GM21447 (cell line): ENCODE results near the gene ARMC8.

ENCODE experiments used
- ATAC-seq: cut with Tn5 transposase; IDR thresholded peaks from one replicate; pipeline ENCODE4 v1.9.1; 2021; ENCODE audit not compliant: unreplicated experiment

ARMC8 gene

DNA sequence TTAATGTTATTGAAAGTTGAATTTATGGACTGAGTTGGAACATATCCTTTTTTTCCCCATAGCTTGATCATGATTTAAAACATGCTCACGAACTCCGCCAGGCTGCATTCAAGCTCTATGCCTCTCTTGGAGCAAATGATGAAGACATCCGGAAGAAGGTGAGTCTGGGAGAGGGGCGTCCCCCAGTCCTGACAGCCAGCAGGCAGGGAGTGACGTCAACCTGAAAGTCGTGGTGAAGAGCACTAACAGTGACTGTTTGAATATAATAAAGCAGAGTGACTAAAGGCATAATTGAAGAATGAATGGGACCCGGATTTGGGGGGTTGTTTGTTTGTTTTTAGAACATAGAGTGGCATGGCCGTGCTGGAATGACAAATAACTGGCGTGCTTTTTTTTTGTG is 57.9 kb downstream of the ARMC8 start:
- no peak for ATAC-seq

GRCh38 chr3:138249636-138250035 is 62.5 kb downstream of the ARMC8 start:
- ATAC-seq, result no peak

DNA sequence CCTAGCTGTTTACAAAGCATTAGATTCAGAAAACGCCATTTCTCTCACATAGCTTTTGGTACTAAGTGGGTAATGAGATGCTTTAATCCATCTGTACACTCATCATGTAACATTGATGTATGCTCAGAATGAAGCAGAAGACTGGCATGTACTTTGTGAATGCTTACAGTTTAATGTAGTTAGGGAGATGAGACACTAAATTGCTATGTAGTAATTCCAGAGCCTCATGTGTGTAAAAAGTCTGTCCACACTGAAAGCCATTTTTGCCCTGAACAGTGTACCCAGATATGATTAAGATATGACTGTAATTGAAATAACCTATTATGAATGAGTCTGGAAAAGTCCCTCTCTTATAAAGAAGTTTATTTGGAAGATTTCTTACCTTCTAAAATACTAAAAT is 66.5 kb downstream of the ARMC8 start:
- ATAC-seq, result no peak

DNA sequence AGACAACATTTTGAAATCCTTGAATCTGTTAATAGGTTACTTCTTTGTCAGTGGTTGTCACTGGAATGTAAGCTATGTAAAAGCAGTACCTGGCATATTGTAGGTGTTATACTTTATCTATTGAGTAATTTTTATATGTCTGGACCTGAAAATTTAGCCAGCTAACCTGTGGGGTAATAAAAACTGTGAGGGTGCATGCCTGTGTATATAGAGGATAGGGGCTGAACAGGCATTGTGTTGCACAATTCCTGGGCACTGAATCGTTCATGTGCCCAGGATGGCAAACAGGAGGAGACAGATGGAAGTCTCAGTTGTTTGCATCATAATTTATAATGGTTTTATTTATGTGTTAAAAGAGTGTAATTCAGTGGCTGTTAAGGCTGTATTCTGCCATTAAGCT is 67.1 kb downstream of the ARMC8 start:
- ATAC-seq, result no peak

GRCh38 chr3:138256022-138256421 is 68.9 kb downstream of the ARMC8 start:
- no peak for ATAC-seq

- no peak for ATAC-seq
These were observed 70.9 kb downstream of the ARMC8 start for GRCh38 chr3:138257986-138258385.

DNA sequence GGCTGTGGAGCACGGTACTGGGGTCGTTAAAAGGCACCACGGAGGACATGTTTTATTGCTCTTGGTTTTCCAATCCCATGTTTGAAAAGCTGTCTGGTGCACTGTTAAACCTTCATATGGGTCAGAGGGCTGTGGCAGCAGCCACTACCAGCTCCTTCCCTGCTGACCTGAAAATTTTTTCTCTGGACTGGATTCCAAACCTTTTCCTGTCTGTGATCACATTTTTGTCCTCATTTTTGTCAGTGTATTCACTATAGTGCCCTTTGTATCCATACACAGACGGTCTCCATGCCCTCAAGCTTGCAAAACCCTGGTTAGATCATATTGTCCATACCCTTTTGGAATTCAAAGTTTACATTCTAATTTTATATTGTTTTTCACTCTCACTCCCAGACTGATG is 72.0 kb downstream of the ARMC8 start:
- no peak for ATAC-seq

DNA sequence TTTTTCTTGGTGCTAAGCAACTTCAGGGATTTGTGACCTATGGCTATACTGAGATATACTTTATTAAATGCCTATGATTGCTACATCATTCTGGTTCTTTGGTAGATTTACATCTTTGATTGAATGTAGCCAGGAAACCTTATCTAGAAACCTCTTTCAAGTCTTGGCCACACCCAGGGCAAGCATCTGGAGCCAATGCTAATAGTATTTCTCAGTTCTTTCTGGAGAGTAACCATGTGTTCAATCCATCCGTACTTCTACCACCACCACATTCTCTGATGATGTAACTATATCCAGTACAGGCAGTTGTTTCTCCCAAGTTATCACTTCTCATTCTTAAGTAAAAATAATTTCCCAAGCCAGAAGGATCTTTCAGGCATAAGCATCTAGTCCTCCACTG is 73.5 kb downstream of the ARMC8 start:
- no peak for ATAC-seq

DNA sequence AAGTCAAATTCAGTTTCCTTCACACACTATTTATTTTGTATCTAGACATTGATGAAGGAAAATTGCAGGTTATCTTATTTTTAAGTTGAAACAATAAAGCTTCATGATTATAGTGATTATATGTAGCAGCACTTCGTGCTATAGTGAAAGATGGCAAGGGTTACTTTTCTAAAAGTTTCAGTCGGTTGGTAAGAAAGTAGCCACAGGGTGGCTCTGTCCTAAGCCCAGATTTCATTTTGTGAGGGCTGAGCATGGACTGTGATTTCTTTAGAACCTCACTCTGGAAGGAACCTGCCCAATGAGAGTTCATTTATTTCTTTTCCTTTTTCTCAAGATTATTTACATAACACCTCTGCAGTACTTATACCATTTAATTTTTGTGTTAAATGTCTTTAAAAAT is 76.0 kb downstream of the ARMC8 start:
- no peak for ATAC-seq

DNA sequence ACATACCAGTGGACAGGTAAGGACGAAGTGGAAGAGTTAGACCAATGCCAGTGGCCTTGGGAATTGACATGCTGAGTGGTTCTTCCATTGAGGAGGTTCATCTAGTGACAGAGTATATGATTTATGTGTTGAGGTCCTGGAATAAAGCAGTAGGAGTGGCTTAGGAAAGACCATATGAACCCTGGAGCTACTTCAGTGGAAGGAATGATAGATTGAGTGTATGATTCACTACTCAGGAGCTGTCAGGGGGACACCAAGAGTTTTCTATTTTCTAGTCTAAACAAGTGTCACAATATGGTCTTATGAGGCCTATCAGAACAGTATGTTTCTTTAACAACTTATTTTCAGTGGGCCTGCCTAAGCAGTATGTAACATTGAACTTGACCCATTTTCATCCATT is 78.6 kb downstream of the ARMC8 start:
- ATAC-seq, result no peak

- ATAC-seq, result no peak
These were observed 80.0 kb downstream of the ARMC8 start for GRCh38 chr3:138267083-138267482.

DNA sequence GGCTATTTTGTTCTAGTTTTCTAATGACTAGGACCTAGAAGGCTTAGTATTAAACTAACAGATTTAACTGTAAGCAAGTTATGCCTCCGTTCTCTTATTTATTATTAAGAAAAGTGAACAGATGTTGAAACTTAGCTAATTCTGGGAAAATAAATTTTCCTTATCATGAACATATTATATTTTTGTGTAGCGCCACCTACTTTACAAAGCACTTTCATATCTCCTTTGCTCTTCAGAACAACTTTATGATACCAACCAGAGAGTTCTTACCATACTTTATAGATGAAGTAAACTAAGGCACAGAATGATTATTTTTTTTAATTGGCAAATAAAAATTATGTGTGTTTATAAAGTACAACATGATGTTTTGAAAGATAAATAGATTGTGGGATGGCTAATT is 83.1 kb downstream of the ARMC8 start:
- ATAC-seq, result no peak

DNA sequence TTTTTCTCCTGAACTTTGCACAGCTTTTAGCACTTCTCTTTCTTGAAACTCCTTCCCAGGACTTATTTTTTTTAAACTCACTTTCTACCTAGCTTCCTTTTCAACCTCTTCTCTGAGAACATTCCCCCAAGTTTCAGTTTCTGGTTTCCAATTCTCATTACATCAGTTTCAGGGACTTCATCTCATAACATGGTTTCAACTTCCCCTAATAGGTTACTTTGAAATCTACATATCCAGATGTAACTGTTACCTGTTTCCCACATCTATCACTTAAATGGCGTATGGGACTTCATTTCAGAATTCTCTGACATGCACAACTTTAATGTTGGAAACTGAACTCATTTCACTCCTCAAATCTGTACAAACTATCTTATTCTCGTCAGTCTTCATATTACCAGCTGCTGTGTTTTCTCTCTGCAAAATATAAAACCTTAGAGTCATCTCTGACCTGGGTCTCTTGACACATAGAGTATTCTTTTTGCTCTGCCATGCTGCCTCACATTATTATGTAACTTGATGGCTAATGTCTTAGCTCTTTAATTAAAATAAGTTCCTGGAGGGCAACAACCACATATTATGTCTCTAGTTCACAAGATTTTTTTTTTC is 84.2 kb downstream of the ARMC8 start:
- ATAC-seq, result no peak

- no peak for ATAC-seq
These were observed 94.5 kb downstream of the ARMC8 start for GRCh38 chr3:138281561-138281960.

GRCh38 chr3:138282836-138283235 is 95.7 kb downstream of the ARMC8 start:
- no peak for ATAC-seq

DNA sequence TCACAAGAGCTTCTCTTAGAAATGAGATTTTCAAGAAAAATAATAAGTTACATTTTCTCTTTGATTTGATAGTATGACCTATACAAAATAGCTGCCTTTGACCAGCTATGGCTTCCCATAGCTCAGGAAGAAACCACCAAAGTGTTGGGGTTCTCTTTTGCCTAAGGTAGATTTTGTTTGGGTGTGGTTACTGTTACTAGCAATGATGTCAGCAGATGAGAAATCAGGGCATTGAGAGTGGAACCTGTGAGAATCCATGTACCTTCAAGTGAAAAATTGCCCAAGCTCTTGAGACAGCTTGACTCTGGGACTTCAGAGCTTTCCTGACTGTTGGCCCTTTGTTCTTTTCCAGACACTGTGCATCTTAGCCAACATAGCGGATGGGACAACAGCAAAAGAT is 97.0 kb downstream of the ARMC8 start:
- no peak for ATAC-seq

- ATAC-seq, result no peak
These were observed 97.9 kb downstream of the ARMC8 start for GRCh38 chr3:138284957-138285477.

- ATAC-seq, result no peak
These were observed 102.2 kb downstream of the ARMC8 start for GRCh38 chr3:138289260-138289659.

DNA sequence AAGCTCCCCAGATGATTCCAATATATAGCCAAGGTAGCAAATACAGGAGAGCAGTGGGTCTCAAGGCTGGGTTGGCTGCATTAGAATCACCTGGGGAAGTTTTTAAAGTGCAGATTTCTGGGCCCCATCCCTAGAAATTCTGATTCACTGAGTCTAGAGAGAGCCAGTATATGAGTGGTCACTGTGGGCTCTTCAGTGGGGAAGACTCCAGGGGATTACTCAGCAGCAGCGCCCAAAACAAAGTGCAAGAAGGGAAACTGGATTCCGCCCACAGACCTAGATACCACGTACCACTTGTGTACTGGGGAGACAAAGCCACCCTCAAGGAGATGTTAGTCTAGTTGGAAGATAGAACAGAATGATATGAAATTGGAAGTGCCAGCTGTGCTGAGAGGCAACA is 102.6 kb downstream of the ARMC8 start:
- no peak for ATAC-seq

- no peak for ATAC-seq
These were observed 109.5 kb downstream of the ARMC8 start for GRCh38 chr3:138296639-138297038.

DNA sequence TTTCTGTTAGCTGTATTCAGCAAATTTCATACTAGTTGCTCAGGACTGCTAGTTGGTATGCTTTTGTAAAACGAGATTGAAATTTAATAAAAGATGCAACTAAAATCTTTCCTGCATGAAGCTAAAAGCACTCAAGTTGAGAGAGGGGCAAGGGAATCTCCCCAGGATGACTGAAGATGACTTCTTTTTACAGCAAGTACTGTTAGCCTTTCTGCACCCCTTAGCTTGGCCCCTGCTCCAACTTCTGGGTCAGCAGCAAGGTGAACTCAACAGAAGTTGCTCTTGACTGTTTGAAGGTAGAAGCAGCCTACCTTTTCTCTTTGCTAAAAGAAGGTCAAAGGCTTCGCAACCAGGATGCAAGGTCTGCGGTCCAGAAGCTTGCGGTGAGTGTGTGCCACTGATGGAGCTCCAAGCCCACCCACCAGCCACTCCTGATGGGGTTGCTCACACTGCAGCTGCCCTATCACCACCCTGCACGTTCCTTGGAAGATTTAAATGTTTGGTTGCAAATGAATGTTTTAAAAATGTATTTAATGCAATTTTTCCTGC is 110.0 kb downstream of the ARMC8 start:
- no peak for ATAC-seq

DNA sequence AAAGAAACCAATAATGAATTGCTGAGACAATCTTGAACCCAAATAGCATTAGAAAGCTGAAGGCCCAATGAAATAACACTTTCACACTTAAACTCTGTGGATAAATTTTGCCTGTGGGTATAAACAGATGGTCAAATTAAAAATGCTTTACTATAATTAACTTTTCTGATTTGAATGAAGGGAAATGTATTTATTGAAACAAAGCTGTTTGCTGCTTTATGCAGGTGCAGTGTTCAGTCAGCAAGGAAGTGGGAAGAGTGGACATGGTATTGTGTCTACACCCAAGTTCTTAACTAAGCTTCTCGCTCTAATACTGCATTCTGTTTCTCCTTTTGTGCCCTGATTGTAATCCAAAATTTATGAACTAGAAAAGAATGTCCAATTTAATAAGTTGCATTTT is 110.8 kb downstream of the ARMC8 start:
- ATAC-seq, result no peak

GRCh38 chr3:138300647-138301046 is 113.5 kb downstream of the ARMC8 start:
- no peak for ATAC-seq
